ENCODE data around the gene GJC2.

Gene GJC2

DNA sequence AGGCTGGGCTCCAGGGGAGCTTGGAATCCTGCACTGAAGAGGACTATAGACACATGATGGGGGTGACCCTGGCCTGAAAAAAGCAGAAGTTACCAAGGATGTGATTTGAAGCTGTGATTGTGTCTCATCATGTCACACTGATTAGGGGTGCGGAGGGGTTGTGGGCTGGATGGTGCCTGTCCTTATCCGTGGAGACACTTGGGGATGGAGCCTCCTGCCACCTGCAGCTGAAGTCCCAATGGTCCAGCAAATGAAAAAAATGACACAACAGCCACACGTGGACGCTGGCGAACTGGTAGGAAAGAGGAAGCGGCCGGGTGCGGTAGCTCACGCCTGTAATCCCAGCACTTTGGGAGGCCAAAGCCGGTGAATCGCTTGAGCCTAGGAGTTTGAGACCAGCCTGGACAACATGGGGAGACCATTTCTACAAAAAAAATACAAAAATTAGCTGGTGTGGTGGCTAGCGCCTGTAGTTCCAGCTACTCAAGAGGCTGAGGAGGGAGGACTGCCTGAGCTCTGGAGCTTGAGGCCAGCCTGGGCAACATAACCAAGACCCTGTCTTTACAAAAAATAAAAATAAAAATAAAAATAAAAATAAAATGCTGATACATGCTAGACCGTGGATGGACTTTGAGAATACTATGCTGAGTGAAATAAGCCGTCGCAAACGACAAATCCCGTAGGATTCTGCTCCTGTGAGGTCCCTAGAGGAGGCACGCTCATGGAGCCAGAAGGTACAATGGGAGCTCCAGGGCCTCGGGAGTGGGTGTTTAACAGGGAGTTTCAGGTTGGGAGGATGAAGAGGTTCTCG is 15.0 kb downstream of the GJC2 start:
- Histone ChIP-seq H3K4me1 (ENCODE audit: insufficient read depth, low read length) (peaks cover 24% of the 10 kb centered on the region), H3K79me2 (ENCODE audit: insufficient read depth, low read length) (peaks cover 26% of the 10 kb centered on the region), H3K4me2 (ENCODE audit: insufficient read depth, low read length) (peak overlapping the region; percentile 89), H3K27me3 (ENCODE audit: insufficient read depth, low read length, poor library complexity) (no peaks in the 10 kb centered on the region), H2AFZ (ENCODE audit: low read depth, low read length) (peak overlapping the region; percentile 93), H3K4me3 (ENCODE audit: low read depth in 1 of 2, low read length in 2 of 2) (peak overlapping the region; percentile 22 to 64; a peak in 3 of 4 replicates), H4K20me1 (ENCODE audit: insufficient read depth, low read length) (peaks cover 16% of the 10 kb centered on the region; the same call in 1 of the 2 replicates), H3K36me3 (ENCODE audit: insufficient read depth, low read length) (0 out of 2 replicates have a peak, but pooled peaks cover 2% of the 10 kb centered on the region), H3K27ac (ENCODE audit: low read length) (peak overlapping the region; percentile 85), H3K9me3 (ENCODE audit: insufficient read depth, low read length, severe bottlenecking) (no peaks in the 10 kb centered on the region), H3K9ac (ENCODE audit: low read depth, low read length) (peak overlapping the region; percentile 59)
- DNase-seq (no peak), ATAC-seq (ENCODE audit: insufficient read depth, low read depth) (no peak; the same call in 2 of the 3 replicates)
- TF ChIP-seq, protein P1, sequence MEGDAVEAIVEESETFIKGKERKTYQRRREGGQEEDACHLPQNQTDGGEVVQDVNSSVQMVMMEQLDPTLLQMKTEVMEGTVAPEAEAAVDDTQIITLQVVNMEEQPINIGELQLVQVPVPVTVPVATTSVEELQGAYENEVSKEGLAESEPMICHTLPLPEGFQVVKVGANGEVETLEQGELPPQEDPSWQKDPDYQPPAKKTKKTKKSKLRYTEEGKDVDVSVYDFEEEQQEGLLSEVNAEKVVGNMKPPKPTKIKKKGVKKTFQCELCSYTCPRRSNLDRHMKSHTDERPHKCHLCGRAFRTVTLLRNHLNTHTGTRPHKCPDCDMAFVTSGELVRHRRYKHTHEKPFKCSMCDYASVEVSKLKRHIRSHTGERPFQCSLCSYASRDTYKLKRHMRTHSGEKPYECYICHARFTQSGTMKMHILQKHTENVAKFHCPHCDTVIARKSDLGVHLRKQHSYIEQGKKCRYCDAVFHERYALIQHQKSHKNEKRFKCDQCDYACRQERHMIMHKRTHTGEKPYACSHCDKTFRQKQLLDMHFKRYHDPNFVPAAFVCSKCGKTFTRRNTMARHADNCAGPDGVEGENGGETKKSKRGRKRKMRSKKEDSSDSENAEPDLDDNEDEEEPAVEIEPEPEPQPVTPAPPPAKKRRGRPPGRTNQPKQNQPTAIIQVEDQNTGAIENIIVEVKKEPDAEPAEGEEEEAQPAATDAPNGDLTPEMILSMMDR (IDR thresholded peaks at IDR 0.05; ENCODE audit: borderline replicate concordance, extremely low read depth, low read length, poor library complexity, severe bottlenecking): no peak
- no peak for TF ChIP-seq EZH2 (IDR thresholded peaks at IDR 0.05; ENCODE audit: borderline replicate concordance, low read depth, low read length, severe bottlenecking)

DNA sequence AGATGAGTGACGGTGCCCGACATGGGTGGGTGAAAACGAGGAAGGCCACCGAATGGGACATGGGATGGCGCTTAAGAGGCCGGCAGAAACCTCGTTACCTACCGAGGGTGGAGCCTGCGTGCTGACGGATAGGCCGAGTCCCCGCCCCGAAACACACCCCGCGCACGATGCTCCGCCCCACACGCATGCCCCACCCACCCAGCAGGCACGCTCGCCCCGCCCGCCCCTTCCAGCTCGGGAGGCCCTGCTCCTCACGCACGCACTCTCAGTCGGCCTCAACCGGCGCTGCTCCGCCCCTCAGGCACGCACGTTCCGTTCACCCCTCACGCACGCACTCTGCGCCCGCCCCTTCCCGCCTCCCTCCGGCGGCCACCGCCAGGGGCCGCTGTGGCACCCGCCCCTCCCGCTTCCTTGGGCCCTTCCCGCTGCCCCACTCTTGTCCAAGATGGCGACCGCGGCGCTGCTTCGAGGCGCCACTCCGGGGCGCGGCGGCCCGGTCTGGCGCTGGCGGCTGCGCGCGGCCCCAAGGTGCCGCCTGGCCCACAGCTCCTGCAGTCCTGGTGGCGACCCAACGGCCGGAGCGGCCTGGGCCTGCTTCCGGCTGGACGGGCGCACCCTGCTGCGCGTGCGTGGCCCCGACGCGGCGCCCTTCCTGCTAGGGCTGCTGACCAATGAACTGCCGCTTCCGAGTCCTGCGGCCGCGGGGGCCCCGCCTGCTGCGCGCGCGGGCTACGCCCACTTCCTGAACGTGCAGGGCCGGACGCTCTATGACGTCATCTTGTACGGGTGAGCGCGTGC is 15.8 kb downstream of the GJC2 start, which contains the start of gene IBA57:
Gene IBA57 (plus strand): TSS at position 433 of the 798 bp plus-strand sequence. CDS start 13 bp downstream, at position 446.
- peak within 1 kb of the TSS; percentile 93 for H2AFZ ChIP-seq (ENCODE audit: low read depth, low read length)

DNA sequence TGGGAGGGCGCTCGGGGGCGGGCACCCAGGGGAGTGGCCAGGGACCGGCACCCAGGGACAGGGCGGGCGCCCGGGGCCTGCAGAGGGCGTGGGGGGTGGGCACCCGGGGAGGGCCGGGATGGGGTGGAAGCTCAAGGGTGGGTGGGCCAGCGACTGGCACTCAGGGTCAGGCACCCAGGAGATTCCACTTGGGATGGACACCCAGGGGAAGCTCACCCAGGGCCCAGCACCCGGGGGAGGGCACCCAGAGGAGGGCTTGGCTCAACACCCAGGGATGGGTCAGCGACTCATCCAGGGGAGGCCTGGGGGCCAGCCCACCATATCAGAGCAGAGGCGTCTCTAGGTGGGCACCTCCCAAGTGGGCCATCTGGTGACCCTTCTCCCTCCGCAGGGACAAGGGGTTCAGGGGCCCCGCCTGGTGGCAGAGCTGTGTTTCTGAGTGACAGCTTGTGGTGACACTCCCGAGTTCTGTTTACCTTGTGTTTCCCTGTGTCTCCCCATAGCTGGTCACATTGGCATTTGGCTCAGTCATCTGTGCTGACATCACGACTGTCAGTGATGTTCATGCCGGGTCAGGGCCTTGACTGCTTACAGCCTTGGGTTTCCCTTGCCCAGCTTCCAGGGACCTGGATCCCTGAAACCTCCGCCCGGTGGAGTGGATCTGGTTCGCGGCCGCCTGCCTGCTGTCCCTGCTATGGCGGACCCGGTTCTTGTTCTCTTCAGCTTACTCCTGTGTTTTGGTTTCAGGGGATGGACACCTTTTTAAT is 16.6 kb downstream of the GJC2 start:
- Histone ChIP-seq H3K4me1 (ENCODE audit: insufficient read depth, low read length) (peaks cover 24% of the 10 kb centered on the region), H3K36me3 (ENCODE audit: insufficient read depth, low read length) (0 out of 2 replicates have a peak, but pooled peaks cover 2% of the 10 kb centered on the region), H3K79me2 (ENCODE audit: insufficient read depth, low read length) (peaks cover 27% of the 10 kb centered on the region), H2AFZ (ENCODE audit: low read depth, low read length) (peak overlapping the region; percentile 78), H3K4me3 (ENCODE audit: low read depth in 1 of 2, low read length in 2 of 2) (peak overlapping the region; percentile 45 to 92; a peak in 3 of 4 replicates), H3K9ac (ENCODE audit: low read depth, low read length) (peak overlapping the region; percentile 94), H3K27ac (ENCODE audit: low read length) (peak overlapping the region; percentile 79), H3K27me3 (ENCODE audit: insufficient read depth, low read length, poor library complexity) (no peaks in the 10 kb centered on the region), H3K9me3 (ENCODE audit: insufficient read depth, low read length, severe bottlenecking) (no peaks in the 10 kb centered on the region), H4K20me1 (ENCODE audit: insufficient read depth, low read length) (peaks cover 23% of the 10 kb centered on the region; the same call in 1 of the 2 replicates), H3K4me2 (ENCODE audit: insufficient read depth, low read length) (peak overlapping the region; percentile 94)
- peak; percentile 77 for ATAC-seq (ENCODE audit: insufficient read depth, low read depth)
- DNase-seq: peak; percentile 49
- TF ChIP-seq, protein P1 (IDR thresholded peaks at IDR 0.05; ENCODE audit: borderline replicate concordance, extremely low read depth, low read length, poor library complexity, severe bottlenecking): peak; percentile 56
- TF ChIP-seq EZH2 (IDR thresholded peaks at IDR 0.05; ENCODE audit: borderline replicate concordance, low read depth, low read length, severe bottlenecking): no peak

More for the DNA sequence above, 15.8 kb downstream of the GJC2 start, which contains the start of gene IBA57:
- peak within 1 kb of the TSS; percentile 94 for H3K4me2 ChIP-seq (ENCODE audit: insufficient read depth, low read length)
- no peak for TF ChIP-seq EZH2 (IDR thresholded peaks at IDR 0.05; ENCODE audit: borderline replicate concordance, low read depth, low read length, severe bottlenecking)
- TF ChIP-seq, protein P1 (IDR thresholded peaks at IDR 0.05; ENCODE audit: borderline replicate concordance, extremely low read depth, low read length, poor library complexity, severe bottlenecking): peak; percentile 93
- peak within 1 kb of the TSS; percentile 94 for H3K9ac ChIP-seq (ENCODE audit: low read depth, low read length)
- H3K9me3 ChIP-seq (ENCODE audit: insufficient read depth, low read length, severe bottlenecking): no peaks in the 10 kb centered on the region
- peaks cover 19% of the 10 kb centered on the region; the same call in 1 of the 2 replicates for H4K20me1 ChIP-seq (ENCODE audit: insufficient read depth, low read length)
- H3K36me3 ChIP-seq (ENCODE audit: insufficient read depth, low read length): 0 out of 2 replicates have a peak, but pooled peaks cover 2% of the 10 kb centered on the region
- peak within 1 kb of the TSS; percentile 100 for H3K27ac ChIP-seq (ENCODE audit: low read length)
- peak; percentile 99 for DNase-seq
- peak; percentile 85 for ATAC-seq (ENCODE audit: insufficient read depth, low read depth)
- H3K79me2 ChIP-seq (ENCODE audit: insufficient read depth, low read length): peaks cover 26% of the 10 kb centered on the region
- H3K4me1 ChIP-seq (ENCODE audit: insufficient read depth, low read length): peaks cover 24% of the 10 kb centered on the region
- no peaks in the 10 kb centered on the region for H3K27me3 ChIP-seq (ENCODE audit: insufficient read depth, low read length, poor library complexity)
- H3K4me3 ChIP-seq (ENCODE audit: low read depth in 1 of 2, low read length in 2 of 2): peak within 1 kb of the TSS; percentile 45 to 92; a peak in 3 of 4 replicates

All from DND-41 (cell line).